ENCODE results near the gene ZNF878.

- TF ChIP-seq POLR2A (IDR thresholded peaks at IDR 0.05): no peak
- no peak for TF ChIP-seq EP300 (IDR thresholded peaks at IDR 0.05)
- no peak for TF ChIP-seq CTCF (IDR thresholded peaks at IDR 0.05)
Observed at GRCh38 chr19:12093777-12094176, 41.0 kb upstream of the ZNF878 start.
